Measurements from ENCODE around the gene RIBC1.

GRCh38 chrX:53429755-53430154 lies 7.1 kb downstream of the RIBC1 start:
- TF ChIP-seq EZH2phosphoT487 (IDR thresholded peaks at IDR 0.05; ENCODE audit: borderline replicate concordance, low read depth, low read length) (no peak), CTCF (conservative IDR thresholded peaks at IDR 0.05; ENCODE audit: low read length) (no peak)
